Measurements from ENCODE around the gene TGIF2. TPM values are rescaled to one million over a fixed set of nuclear protein-coding genes. Genes with fewer than 3 reads are reported as not detected.

TGIF2 gene
- total and polyA plus RNA-seq, 11 donors = 2.1 to 14.9 (median 7.9) TPM

DNA sequence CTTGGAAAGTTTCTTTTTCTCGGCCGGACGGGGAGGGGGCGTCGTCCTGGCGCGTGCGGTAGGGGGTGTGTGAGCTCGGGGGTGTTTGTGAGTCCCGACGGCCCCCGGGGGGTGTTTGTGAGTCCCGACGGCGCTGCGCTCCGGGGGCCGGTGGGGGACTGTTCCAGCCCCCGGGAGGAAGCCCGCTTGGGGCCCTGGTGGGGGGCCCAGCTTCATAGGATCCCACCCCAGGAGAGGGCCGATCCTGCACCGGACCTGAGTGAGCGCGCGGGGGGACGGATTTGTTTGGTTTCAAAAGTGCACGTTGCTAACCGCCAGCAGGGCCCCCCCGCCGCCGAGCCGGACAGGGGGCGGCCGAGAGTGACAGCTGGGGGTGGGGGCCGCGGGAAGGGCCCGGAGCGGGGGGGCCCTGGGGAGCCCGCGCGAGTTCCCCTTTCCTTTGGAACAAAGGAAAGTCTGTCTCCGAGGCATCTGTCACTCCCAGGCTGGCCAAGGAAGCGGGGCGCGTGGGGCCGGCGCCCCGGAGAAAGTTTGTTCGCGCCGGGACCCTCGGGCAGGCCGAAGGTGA is 485 bp downstream of the TGIF2 start:
- WGBS, 4 donors = 0 to 1% (median 1%) methylated on average over 1 to 53 of the region's 53 CpGs
- intact Hi-C loops (cut with DNase I) = loop anchor here in 1 of 10 donors (5.0 kb wide), 1 partner anchor 33 kb away; the partner anchor contains the start of gene RAB5IF

GRCh38 chr20:36574366-36575135 is 1.2 kb downstream of the TGIF2 start:
- Histone ChIP-seq H3K4me1 (peaks cover 0 to 38% (median 25%) of the 10 kb centered on the region in 12 donors), H3K9me3 (no peaks in the 10 kb centered on the region), H3K4me3 (peak overlapping the region; percentile 63 to 96 (median 82)), H3K27me3 (no peaks in the 10 kb centered on the region), H3K36me3 (peaks cover 0 to 12% (median 8%) of the 10 kb centered on the region in 9 donors), H3K27ac (peak overlapping the region in 11 of 12 donors; percentile 75 to 93 (median 90))
- intact Hi-C loops (cut with DNase I) = loop anchor here in 1 of 10 donors (5.0 kb wide), 1 partner anchor 33 kb away; the partner anchor contains the start of gene RAB5IF
- TF ChIP-seq, protein P1, sequence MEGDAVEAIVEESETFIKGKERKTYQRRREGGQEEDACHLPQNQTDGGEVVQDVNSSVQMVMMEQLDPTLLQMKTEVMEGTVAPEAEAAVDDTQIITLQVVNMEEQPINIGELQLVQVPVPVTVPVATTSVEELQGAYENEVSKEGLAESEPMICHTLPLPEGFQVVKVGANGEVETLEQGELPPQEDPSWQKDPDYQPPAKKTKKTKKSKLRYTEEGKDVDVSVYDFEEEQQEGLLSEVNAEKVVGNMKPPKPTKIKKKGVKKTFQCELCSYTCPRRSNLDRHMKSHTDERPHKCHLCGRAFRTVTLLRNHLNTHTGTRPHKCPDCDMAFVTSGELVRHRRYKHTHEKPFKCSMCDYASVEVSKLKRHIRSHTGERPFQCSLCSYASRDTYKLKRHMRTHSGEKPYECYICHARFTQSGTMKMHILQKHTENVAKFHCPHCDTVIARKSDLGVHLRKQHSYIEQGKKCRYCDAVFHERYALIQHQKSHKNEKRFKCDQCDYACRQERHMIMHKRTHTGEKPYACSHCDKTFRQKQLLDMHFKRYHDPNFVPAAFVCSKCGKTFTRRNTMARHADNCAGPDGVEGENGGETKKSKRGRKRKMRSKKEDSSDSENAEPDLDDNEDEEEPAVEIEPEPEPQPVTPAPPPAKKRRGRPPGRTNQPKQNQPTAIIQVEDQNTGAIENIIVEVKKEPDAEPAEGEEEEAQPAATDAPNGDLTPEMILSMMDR (IDR thresholded peaks at IDR 0.05) = no peak
- TF ChIP-seq POLR2A (IDR thresholded peaks at IDR 0.05) = no peak
- WGBS, 4 donors = 0 to 2% (median 1%) methylated on average over 23 to 65 of the region's 69 CpGs
- peak in 3 of 4 donors; percentile 17 to 38 (median 36) for ATAC-seq
- peak; percentile 48 to 69 (median 57) for DNase-seq

More for the DNA sequence above, 485 bp downstream of the TGIF2 start:
- ATAC-seq (peak in 3 of 4 donors; percentile 4 to 29 (median 10)), DNase-seq (peak in 4 of 5 donors; percentile 33 to 58 (median 48))
- no peaks in the 10 kb centered on the region for H3K9me3 ChIP-seq
- H3K4me1 ChIP-seq = peaks cover 0 to 38% (median 25%) of the 10 kb centered on the region in 12 donors
- H3K27me3 ChIP-seq = no peaks in the 10 kb centered on the region
- H3K4me3 ChIP-seq = peak overlapping the region; percentile 63 to 96 (median 82)
- H3K27ac ChIP-seq = peak overlapping the region; percentile 75 to 93 (median 89)
- TF ChIP-seq POLR2A (IDR thresholded peaks at IDR 0.05) = no peak
- TF ChIP-seq, protein P1 (IDR thresholded peaks at IDR 0.05) = no peak
- peaks cover 0 to 5% (median 2%) of the 10 kb centered on the region in 9 donors for H3K36me3 ChIP-seq

DNA sequence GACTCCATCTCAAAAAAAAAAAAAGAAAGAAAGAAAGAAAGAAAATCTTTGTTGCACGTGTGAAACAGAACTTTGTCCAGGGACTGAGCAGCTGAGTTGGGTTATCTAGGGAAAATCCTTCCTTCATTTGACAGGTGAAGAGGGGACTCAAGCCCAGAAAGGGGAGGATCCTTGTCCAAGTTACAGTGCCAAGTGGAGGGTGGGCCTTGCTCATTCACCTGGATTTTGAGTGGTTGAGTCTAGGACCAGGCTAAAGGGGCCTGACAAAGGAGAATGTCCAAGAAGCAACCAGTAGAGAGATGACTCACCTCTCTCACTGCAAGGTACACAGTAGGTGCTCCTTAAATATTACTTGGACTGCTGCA is 2.7 kb downstream of the TGIF2 start:
- Histone ChIP-seq H3K27ac (peak overlapping the region in 2 of 12 donors; percentile 91 to 93), H3K4me3 (no peak overlapping the region), H3K4me1 (peaks cover 0 to 38% (median 25%) of the 10 kb centered on the region in 12 donors), H3K9me3 (no peaks in the 10 kb centered on the region), H3K36me3 (peaks cover 0 to 27% (median 21%) of the 10 kb centered on the region in 9 donors), H3K27me3 (no peaks in the 10 kb centered on the region)
- DNase-seq = no peak
- no peak for ATAC-seq
- intact Hi-C loops (cut with DNase I) = no loop called here
- no peak for TF ChIP-seq POLR2A (IDR thresholded peaks at IDR 0.05)
- TF ChIP-seq, protein P1 (IDR thresholded peaks at IDR 0.05) = no peak
- 54 to 64% (median 59%) methylated on average over 1 of the region's 1 CpG for WGBS, 4 donors

Measured in heart left ventricle (tissue), 16 donors.